AG09309 (cell line): Measurements from ENCODE around the gene NALCN.

Experiments
- DNase-seq: peaks from one replicate; pipeline ENCODE4 v3.0.0-alpha.2; 2010; ENCODE audit warnings: low read depth
- H3K4me3 ChIP-seq: 2 replicates; pipeline ENCODE4 v1.5.1; 2011; ENCODE audit warnings: mild to moderate bottlenecking, low read depth, low read length, moderate library complexity; ENCODE audit not compliant: control insufficient read depth
- CTCF ChIP-seq: IDR thresholded peaks from 2 replicates; pipeline ENCODE4 v1.5.1; 2011; ENCODE audit warnings: mild to moderate bottlenecking, low read depth, low read length, inconsistent platforms; ENCODE audit not compliant: insufficient read depth, control insufficient read depth; ENCODE audit errors: missing control alignments

The NALCN gene

GRCh38 chr13:101354895-101355294 lies 61.4 kb downstream of the NALCN start:
- DNase-seq = no peak
- no peak for TF ChIP-seq CTCF
- H3K4me3 ChIP-seq = no peak overlapping the region

GRCh38 chr13:101346942-101347728 lies 69.2 kb downstream of the NALCN start:
- no peak for TF ChIP-seq CTCF

GRCh38 chr13:101346161-101346560 lies 70.1 kb downstream of the NALCN start:
- TF ChIP-seq CTCF = no peak
- DNase-seq = peak; percentile 16
- H3K4me3 ChIP-seq = no peak overlapping the region

More at GRCh38 chr13:101346942-101347728, 69.2 kb downstream of the NALCN start:
- H3K4me3 ChIP-seq = no peak overlapping the region
- DNase-seq = peak; percentile 17

GRCh38 chr13:101343128-101343787 lies 73.0 kb downstream of the NALCN start:
- no peak for DNase-seq
- no peak for TF ChIP-seq CTCF
- no peak overlapping the region for H3K4me3 ChIP-seq

GRCh38 chr13:101341464-101341863 lies 74.8 kb downstream of the NALCN start:
- H3K4me3 ChIP-seq = no peak overlapping the region
- DNase-seq = peak; percentile 4
- TF ChIP-seq CTCF = no peak

- DNase-seq = no peak
- no peak overlapping the region for H3K4me3 ChIP-seq
- TF ChIP-seq CTCF = no peak
Observed at GRCh38 chr13:101339202-101339601, 77.1 kb downstream of the NALCN start.

GRCh38 chr13:101332583-101332982 lies 83.7 kb downstream of the NALCN start:
- DNase-seq = no peak
- H3K4me3 ChIP-seq = no peak overlapping the region
- no peak for TF ChIP-seq CTCF
